GM18517 (cell line): ENCODE data around the gene TMEM167B.
"Not testable (repeated sequence)": the region's sequence is repeated elsewhere in the genome, so short reads cannot be mapped to it uniquely, and the experiment has no call there.

Experiments used
- ATAC-seq: cut with Tn5 transposase; IDR thresholded peaks from one replicate; pipeline ENCODE4 v1.9.1; 2021; ENCODE audit warnings: mild to moderate bottlenecking, moderate library complexity; ENCODE audit not compliant: unreplicated experiment

The TMEM167B gene

DNA sequence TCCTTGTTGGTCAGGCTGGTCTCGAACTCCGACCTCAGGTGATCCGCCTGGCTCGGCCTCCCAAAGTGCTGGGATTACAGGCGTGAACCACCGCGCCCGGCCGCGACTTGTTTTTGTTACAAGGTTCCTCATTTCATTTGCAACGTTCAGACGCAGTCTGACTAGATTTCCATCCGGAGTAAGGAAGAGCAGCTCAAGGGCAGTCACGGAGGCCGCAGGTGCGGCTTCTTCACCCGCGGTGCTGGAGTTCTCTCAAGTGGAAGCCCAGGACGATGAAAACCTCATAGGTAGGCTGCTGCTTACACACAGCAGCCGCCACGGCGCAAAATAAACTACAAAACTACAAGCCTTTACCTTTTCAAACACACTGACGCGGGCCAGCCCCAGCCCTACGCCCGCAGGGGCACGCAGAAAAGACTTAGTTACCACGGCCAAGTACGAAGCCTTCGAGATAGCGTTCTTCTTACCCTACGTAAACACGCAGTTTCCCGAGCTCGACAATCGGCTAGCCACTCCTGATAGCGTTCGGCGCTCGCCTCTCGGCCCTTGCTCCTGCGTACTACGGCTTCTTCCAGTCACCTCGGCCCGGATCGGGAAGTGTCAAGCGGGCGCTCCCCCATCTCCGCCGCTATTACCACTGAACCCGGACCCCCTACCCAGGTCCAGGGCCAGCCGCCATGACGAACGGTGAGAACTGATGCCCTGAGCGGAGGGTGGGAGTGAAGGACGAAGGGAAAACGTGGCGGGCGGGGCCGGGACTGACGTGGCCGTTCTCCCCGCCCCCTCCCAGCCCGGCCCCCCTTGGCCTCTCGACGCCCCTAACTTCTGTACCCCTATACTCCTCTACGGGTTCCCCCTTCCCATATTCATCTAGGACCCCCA is at the start of gene TMEM167B:
Gene TMEM167B (plus strand): TSS at position 569 of the 882 bp plus-strand sequence. CDS start 109 bp downstream, at position 678.
- peak; percentile 84 for ATAC-seq

DNA sequence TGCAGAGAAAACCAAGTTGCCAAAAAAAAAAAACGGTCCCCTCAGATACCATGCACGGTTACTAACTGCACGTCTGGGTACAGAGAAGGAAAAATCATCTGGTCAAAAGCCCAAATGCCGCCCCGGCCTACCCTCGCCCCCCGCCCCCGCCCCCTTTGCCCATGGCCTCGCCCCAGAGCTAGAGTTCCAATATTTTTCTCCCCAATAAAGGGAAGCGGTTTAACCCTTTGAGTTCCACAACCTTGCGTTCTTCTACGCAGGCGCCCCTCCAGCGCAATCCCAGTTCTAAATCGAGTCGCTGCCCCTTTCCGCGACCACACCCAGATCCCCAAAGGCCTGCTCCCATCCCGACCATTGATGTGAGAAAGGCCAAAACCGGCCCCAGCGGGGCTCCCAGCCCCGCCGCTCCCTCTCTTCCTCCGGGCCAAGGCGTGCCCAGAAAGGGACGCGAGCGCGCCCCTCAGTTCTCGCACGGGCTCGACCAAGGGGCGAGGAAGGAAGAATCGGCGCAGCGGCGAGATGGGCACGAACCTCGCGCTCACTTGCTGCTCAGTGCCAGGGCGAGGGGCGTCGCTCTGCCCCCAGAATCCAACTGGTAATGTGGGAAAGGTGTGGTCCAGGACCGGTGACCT is 49.5 kb upstream of the TMEM167B start:
- peak; percentile 28 for ATAC-seq

DNA sequence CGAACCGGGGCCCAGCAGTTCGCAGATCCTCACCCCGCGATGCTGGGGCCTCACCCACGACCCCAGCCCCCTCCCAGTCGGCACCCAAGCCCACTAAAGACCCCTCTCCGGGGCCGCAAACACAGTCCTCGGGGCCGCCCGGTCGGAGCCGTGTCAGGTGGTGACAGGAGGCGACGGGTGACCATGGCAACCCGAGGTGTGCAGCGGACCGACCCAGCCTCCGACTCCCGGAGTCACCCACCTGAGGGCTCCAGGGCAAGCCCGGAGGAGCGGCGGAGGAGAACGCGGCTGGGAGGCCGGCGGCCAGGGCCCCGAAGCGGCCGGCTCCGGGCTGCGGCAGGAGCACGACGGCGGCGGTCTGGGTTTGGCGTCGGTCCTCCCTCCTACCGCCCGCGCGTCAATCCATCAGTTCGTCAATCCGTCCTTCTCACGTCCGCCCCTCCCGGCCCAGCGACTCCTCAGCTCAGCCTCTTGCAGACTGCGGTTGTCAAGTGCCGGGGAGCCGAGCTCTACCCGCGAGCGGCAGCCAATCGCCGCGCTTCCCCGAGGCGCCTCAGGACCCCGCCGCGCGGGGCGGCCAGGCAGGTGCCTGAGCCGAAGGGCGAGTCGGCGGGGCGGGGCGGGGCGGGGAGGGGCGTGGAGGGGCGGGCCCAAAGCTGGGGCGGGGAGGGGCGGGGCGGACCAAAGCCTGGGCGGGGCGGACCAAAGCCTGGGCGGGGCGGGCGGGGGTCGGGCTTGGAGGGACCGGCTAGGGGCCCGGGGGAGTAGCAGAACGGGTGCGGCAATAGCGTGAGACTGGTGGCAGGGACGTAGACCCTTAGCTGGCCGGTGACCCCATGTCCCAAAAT is 48.7 kb upstream of the TMEM167B start, which contains the start of gene WDR47:
Gene WDR47 (minus strand): TSS at position 482 of the 848 bp plus-strand sequence. CDS start 18,590 bp downstream, outside the sequence.
- ATAC-seq, result peak; percentile 94

DNA sequence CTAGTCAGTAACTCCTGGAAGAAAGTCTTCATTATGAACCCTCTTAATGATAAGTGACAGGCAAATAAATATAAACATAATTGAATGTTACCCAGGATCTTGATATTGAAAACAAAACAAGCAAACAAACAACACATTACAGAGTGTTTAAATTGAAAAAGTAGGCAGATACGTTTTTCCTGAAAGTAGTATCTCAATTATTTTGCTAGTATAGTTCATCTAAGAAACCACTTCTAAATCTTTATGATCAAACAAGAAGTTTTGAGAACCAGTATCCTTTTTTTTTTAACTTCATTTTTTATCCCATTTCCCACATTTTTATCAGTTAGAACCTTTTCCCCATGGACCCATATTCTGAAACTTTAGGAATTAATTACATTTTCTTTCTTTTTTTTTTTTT is 45.0 kb upstream of the TMEM167B start:
- ATAC-seq, result no peak

DNA sequence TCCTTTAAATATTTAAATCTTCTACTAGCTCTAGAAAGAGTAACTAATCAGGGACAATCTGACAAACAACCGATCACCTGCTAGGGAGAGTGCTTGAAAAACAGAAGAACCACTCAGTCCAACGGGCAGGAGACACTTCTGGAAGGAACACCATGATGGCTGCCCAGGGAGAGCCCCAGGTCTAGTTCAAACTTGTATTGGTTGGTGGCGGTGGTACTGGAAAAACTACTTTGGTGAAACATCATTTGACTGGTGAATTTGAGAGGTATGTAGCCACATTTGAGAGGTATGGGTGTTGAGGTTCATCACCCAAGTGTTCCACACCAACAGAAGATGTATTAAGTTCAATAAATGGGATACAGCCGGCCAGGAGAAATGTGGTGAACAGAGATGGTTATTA is 43.9 kb upstream of the TMEM167B start:
- ATAC-seq, result no peak

DNA sequence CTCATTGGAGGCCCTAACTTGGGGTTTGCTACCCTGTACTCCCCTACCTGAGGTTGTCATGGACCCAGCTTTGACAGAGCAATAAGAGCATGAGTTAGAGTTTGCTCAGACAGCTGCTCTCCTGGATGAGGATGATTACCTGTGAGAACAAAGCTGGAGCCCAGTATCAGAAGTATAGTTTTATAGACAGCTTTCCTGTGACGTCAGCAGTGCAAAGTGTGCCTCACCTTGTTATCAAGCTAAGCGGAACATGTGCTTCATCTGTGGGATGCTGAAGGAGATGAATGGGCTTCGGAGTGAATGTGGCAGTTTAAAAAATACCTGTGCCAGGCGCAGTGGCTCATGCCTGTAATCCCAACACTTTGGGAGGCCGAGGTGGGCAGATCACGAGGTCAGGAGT is 43.2 kb upstream of the TMEM167B start:
- no peak for ATAC-seq

DNA sequence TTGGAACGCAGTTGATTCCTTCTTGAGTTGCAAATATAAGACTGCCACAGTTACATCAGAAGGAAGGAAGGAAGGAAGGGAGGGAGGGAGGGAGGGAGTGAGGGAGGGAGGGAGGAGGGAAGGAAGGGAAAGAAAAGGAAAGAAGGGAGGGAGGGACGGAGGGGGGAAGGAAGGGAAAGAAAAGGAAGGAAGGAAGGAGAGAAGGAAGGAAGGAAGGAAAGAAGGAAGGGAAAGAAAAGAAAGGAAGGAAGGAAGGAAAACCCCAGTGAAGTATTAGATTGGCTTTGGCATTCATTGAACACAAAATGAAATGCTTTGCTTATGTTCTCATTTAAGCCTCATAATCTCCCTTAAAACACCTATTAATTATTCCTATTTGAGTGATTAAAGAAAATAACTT is 42.2 kb upstream of the TMEM167B start:
- ATAC-seq, result no peak

DNA sequence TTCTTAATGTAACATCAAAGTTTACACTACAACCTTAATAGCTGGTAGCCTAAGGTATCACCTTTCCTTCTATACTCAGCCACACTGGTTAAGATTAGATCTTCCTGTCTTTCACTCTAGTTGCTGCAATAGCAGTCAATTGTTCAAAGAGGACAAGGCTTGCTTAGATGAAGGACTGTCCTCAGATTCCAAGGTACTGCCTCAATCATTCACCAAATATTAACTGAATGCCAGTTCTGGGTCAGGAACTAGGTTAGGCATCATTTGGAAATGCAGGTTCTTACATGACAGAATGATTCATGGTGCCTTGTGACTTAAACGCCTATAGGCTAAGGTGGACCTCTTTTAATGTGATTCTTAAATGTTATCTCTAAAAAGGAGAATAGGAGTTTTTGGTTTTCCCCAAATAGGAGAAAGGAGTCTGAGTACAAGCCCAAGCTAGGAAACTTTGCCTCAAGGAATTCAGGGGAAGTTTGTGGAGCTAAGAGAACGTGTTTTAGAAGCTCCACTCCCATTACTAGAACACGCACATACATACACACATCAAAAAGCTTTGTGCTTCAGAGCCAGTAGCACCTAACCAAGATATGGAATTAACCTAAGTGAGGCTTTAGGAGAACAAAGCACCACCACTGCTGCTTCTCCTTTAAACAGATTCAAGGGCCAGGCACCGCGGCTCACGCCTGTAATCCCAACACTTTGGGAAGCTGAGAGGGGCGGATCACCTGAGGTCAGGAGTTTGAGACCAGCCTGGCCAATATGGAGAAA is 40.2 kb upstream of the TMEM167B start:
- no peak for ATAC-seq

DNA sequence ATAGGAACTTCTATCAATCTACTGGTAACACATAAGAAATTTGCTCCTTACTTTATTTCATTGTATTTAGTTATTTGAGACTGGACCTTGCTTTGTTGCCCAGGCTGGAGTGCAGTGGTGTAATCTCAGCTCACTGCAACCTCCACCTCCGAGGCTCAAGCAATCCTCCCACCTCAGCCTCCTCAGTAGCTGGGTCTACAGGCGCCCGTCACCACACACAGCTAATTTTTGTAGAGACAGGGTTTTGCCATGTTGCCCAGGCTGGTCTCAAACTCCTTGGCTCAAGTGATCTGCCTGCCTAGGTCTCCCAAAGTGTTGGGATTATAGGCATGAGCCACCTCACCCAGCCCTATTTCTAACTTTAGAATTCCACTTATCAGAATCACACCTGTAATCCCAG is 38.4 kb upstream of the TMEM167B start:
- ATAC-seq, result not testable (repeated sequence)

DNA sequence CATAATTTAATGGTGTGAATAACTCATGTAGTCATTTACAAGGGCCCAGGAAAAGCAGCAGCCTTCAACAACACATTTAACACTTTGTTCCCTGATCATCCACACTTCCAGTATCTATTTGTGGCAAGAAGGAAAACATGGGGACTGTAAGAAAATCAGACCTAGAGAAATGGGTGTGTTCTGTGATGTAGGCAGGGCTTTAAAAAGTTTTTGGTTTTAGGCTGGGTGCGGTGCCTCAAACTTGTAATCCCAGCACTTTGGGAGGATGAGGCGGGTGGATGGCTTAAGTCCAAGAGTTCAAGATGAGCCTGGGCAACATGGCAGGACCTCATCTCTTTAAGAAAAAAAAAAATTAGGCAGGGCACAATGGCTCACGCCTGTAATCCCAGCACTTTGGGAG is 34.5 kb upstream of the TMEM167B start:
- no peak for ATAC-seq

DNA sequence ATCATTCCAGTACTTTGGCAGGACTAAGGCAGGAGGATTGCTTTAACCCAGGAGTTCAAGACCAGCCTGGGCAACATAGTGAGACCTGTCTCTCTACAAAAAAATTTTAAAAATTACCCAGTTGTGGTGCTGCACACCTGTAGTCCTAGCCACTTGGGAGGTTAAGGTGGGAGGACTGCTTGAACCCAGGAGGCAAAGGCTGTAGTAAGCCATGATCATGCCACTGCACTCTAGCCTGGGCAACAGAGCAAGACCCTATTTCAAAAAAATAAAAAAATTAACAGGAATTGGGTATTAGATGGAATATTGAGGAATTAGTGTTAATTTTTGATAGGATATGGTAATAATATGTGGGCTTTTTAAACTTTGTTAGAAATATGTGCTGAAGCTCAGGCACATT is 31.5 kb upstream of the TMEM167B start:
- no peak for ATAC-seq

DNA sequence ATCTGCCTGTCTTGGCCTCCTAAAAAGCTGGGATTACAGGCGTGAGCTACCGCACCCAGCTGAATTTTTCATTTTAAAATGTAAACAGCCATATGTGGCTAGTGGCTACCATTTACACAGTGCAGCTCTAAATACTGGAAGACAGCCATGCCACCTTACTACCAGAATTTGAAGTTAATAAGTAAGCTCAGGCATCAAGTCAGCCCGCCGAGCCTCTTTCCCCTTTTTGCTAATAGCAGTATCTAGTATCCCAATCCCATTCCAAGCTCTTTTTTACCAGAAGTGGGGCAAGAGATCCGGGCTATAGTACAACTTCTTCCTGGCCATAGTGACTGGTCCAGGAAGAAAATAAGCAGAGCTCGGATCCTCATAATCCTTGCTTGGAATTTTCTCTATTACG is 29.9 kb upstream of the TMEM167B start:
- ATAC-seq, result no peak

DNA sequence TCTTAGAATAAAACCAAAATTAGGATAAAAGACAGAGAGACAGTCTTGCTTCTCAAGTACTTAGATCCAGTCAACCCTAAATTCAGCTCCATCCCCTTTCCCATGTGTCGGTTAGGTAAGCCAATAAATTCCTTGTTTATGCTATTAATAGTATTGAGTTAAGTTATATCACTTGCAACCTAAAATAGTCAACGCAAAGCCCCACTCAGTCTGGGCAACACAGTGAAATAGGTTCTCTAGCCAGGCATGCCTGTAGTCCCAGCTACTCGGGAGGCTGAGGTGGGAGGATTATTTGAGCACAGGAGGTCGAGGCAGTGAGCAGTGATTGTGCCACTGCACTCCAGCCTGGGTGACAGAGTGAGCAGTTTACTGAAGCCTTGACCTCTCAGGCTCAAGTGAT is 29.4 kb upstream of the TMEM167B start:
- no peak for ATAC-seq

DNA sequence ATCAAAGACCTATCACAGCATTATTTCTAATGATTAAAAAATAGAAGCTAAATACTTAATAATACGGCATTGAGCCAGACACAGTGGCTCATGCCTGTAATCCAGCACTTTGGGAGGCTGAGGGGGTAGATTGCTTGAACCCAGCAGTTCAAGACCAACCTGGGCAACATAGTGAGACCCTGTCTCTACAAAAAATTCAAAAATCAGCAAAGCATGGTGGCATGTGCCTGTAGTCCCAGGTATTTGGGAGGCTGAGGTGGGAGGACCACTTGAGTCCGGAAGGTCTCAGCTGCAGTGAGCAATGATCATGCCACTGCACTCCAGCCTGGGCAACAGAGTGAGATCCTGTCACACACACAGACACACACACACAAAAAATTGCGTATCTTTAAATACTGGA is 25.4 kb upstream of the TMEM167B start:
- ATAC-seq, result no peak

DNA sequence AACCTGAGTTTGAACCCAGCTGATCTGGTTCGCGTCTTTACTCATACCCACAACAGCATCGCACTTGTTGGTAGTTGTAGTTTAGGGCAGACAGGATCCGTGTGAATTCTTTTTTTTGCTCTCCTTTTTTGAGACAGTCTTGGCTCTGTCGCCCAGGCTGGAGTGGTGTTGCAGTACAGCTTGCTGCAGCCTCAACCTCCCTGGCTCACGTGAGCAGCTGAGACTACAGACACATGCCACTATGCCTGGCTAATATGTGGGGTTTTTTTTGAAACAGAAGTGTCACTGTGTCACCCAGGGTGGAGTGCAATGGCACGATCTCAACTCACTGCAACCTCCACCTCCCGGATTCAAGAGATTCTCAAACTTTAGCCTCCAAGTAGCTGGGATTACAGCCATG is 22.7 kb upstream of the TMEM167B start:
- no peak for ATAC-seq

DNA sequence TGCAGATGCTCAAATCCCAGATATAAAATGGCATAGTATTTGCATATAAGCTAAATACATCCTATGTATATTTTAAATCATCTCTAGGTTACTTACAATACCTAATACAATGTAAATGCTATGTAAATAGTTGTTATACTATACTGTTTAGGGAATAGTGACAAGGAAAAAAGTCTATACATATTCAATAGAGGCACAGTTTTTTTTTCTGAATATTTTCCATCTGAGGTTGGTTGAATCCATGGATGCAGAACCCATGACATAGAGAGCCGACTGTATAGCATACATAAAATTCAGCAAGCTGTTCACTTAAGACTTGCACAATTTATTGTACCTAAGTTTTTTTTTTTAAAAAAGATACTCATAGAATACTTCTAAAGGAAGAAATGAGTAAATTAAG is 21.3 kb upstream of the TMEM167B start:
- ATAC-seq, result no peak

DNA sequence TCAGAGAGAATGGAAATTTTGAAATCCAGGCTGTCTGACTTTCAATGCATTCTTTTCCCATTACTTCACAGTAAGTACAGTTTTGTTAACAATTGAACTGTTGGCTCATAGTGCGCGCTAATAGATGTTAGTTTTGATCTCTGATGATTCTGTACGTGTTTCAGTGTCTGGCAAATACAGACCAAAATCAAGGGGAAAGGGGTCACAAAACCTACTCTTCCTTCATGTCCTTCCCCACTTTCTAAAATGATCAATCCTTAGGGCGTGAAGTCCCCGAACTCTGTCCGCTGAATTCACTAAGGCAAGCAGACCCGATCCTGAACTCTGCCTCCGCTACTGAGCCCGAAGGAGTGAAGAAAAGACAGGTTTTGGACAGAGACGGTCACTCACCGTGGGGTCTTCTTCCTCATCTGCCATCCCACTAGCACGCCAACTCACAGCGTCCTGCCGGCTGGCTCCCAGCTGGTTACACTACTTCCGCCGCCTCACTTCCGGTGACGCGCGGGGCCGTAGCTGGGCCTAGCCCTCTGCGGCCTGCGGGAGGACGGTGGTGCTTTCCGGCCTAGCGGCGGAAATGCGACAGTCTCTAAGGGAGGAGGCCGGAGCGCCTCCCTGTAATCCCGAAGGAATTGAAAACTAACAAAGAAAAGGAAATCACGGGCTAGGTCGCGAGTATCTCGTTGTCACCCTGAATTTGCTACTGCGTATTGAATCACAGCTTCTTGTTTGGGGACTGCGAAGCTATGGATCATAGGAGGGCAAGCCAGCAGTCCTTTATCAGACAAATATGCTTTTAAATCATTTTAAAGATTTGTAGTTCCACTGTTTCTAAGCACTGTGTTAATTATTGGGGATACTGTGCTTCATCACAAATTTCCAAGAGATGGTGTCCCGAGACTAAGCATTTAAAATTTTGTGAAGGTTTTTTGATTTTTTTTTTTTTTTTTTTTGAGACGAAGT is 14.8 kb upstream of the TMEM167B start, which contains the start of gene TAF13:
Gene TAF13 (minus strand): TSS at position 473 of the 960 bp plus-strand sequence. CDS start 56 bp downstream, at position 417.
- peak; percentile 96 for ATAC-seq

DNA sequence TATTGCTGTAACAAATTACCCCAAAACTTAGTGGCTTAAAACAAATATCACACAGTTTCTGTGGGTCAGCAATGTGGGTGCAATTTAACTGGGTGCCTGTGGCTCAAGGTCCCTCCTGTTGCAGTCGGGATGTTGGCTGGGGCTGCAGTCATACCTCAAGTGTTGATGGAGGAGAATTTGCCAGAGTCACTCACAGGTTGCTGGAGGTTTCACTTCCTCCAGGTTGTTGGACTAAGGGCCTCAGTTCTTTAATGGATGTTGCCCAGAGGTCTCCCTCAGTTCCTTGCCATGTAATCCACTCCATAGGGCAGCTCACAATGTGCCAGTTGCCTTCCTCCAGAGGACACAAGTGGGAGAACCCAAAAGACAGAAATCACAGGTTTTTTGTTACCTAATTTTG is 12.2 kb upstream of the TMEM167B start:
- ATAC-seq, result no peak

DNA sequence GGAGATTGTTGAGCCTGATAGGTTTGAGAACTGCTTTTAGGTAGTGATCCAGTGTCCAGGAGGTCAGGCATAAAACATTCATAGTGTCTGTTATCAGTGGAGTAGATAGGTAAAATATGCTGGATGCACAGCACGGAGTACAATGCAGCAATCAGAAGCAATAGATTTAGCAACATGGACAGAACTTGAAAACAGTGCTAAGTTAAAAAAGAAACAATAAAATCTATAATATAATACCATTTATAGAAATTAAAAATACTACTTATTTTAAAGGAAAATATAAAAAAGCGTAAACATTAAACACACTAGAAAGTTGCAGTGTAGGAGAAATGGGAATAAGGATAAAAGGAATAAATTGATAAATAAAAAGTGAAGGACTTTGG is 11.3 kb upstream of the TMEM167B start:
- ATAC-seq, result no peak
